Smooth muscle cell (in vitro differentiated cells): ENCODE results near the gene MED12L. TPM values are rescaled to one million over a fixed set of nuclear protein-coding genes. Genes with fewer than 3 reads are reported as not detected.

Experiments used
- DNase-seq: peaks from one replicate; lab custom pipeline; 2025; ENCODE audit not compliant: unreplicated experiment; lab: John Stamatoyannopoulos, UW
- H2AFZ ChIP-seq: fragments of 200-600 bp; sonication (generic); 2 replicates; pipeline ENCODE4 v1.6.0; 2016; ENCODE audit warnings: antibody characterized with exemption, low read depth, mild to moderate bottlenecking
- H3F3A ChIP-seq: fragments of 200-600 bp; sonication (generic); 2 replicates; pipeline ENCODE4 v1.6.0; 2017; ENCODE audit warnings: antibody characterized with exemption, low read depth
- H3K27ac ChIP-seq: fragments of 200-600 bp; sonication (generic); 2 replicates; pipeline ENCODE4 v1.5.1; 2016; ENCODE audit warnings: low read depth, mild to moderate bottlenecking
- H3K27me3 ChIP-seq: fragments of 200-600 bp; sonication (generic); 2 replicates; pipeline ENCODE4 v1.6.1; 2016; ENCODE audit warnings: low read depth, mild to moderate bottlenecking
- H3K36me3 ChIP-seq: fragments of 200-600 bp; sonication (generic); 2 replicates; pipeline ENCODE4 v1.5.1; 2016; ENCODE audit warnings: low read depth
- H3K4me1 ChIP-seq: fragments of 200-600 bp; sonication (generic); 2 replicates; pipeline ENCODE4 v1.5.1; 2016; ENCODE audit warnings: low read depth
- H3K4me2 ChIP-seq: fragments of 200-600 bp; sonication (generic); 2 replicates; pipeline ENCODE4 v1.6.0; 2016; ENCODE audit warnings: mild to moderate bottlenecking
- H3K4me3 ChIP-seq: fragments of 200-600 bp; sonication (generic); 2 replicates; pipeline ENCODE4 v1.5.1; 2016; ENCODE audit warnings: mild to moderate bottlenecking
- H3K79me2 ChIP-seq: fragments of 200-600 bp; sonication (generic); 2 replicates; pipeline ENCODE4 v1.6.0; 2016; ENCODE audit warnings: low read depth, mild to moderate bottlenecking
- H3K9ac ChIP-seq: fragments of 200-600 bp; sonication (generic); 2 replicates; pipeline ENCODE4 v1.6.0; 2016; ENCODE audit warnings: low read depth
- H3K9me3 ChIP-seq: fragments of 200-600 bp; sonication (generic); replicated peaks from 2 replicates; pipeline ENCODE4 v1.5.1; 2016; ENCODE audit warnings: low read depth
- H4K20me1 ChIP-seq: fragments of 200-600 bp; sonication (generic); 2 replicates; pipeline ENCODE4 v1.6.0; 2016; ENCODE audit warnings: low read depth
- CTCF ChIP-seq: fragments of 200-600 bp; sonication (generic); IDR thresholded peaks from 2 replicates; pipeline ENCODE4 v1.5.1; 2017; ENCODE audit warnings: borderline replicate concordance, mild to moderate bottlenecking, antibody characterized with exemption; ENCODE audit not compliant: insufficient read depth, poor library complexity, severe bottlenecking
- WGBS: methylation state at CpG from one replicate; pipeline ENCODE4 v1.1.7; 2016; ENCODE audit warnings: low lambda C conversion rate; 5-methylcytosine and 5-hydroxymethylcytosine counted together
- polyA plus RNA-seq: library from polyadenylated mRNA; unstranded; fragments of >200 nt; fragmentation: Nextera tagmentation; extraction: Ambion mirVana; gene quantifications from 2 replicates; pipeline ENCODE4 v1.2.1, GENCODE V29; 2016
- total RNA-seq: library from RNA; depleted of rRNA; stranded (reverse); fragments of >200 nt; gene quantifications from 2 replicates; pipeline ENCODE4 v1.2.3, GENCODE V29; 2014

Gene MED12L
- total and polyA plus RNA-seq, 2 experiments from 2014 or later: 0.26 to 1.5 TPM

GRCh38 chr3:151147299-151147698 is 61.8 kb downstream of the MED12L start:
- no peak overlapping the region for H3K4me2 ChIP-seq
- no peaks in the 10 kb centered on the region for H3F3A ChIP-seq
- no peaks in the 10 kb centered on the region for H3K4me1 ChIP-seq
- H3K27me3 ChIP-seq: no peaks in the 10 kb centered on the region
- H3K36me3 ChIP-seq: no peaks in the 10 kb centered on the region
- no peak for TF ChIP-seq CTCF
- H3K9ac ChIP-seq: no peak overlapping the region
- 95% methylated on average over 3 of the region's 3 CpGs for WGBS
- H2AFZ ChIP-seq: no peak overlapping the region
- no peak overlapping the region for H3K4me3 ChIP-seq
- no peaks in the 10 kb centered on the region for H3K79me2 ChIP-seq
- H3K9me3 ChIP-seq: no peaks in the 10 kb centered on the region
- H4K20me1 ChIP-seq: no peaks in the 10 kb centered on the region
- no peak overlapping the region for H3K27ac ChIP-seq
- no peak for DNase-seq

GRCh38 chr3:151152455-151153079 is 67.1 kb downstream of the MED12L start:
- H3K27ac ChIP-seq: no peak overlapping the region
- H3K27me3 ChIP-seq: no peaks in the 10 kb centered on the region
- H4K20me1 ChIP-seq: no peaks in the 10 kb centered on the region
- H3K9ac ChIP-seq: no peak overlapping the region
- no peak overlapping the region for H3K4me2 ChIP-seq
- no peak for DNase-seq
- H3K9me3 ChIP-seq: no peaks in the 10 kb centered on the region
- TF ChIP-seq CTCF: no peak
- no peak overlapping the region for H3K4me3 ChIP-seq
- no peaks in the 10 kb centered on the region for H3K79me2 ChIP-seq
- H3F3A ChIP-seq: no peaks in the 10 kb centered on the region
- H3K4me1 ChIP-seq: peaks cover 9% of the 10 kb centered on the region
- H2AFZ ChIP-seq: no peak overlapping the region
- WGBS: 96% methylated on average over 4 of the region's 4 CpGs
- H3K36me3 ChIP-seq: no peaks in the 10 kb centered on the region

- no peak for DNase-seq
- Histone ChIP-seq H3K9me3 (no peaks in the 10 kb centered on the region), H3K27me3 (no peaks in the 10 kb centered on the region), H3K4me3 (no peak overlapping the region), H3K27ac (no peak overlapping the region), H3K4me1 (peaks cover 9% of the 10 kb centered on the region), H3K79me2 (no peaks in the 10 kb centered on the region), H3K9ac (no peak overlapping the region), H3K36me3 (no peaks in the 10 kb centered on the region), H2AFZ (no peak overlapping the region), H3F3A (no peaks in the 10 kb centered on the region), H3K4me2 (no peak overlapping the region), H4K20me1 (no peaks in the 10 kb centered on the region)
- no peak for TF ChIP-seq CTCF
- WGBS: 91% methylated on average over 6 of the region's 6 CpGs
These were observed 69.1 kb downstream of the MED12L start for GRCh38 chr3:151154566-151154965.

DNA sequence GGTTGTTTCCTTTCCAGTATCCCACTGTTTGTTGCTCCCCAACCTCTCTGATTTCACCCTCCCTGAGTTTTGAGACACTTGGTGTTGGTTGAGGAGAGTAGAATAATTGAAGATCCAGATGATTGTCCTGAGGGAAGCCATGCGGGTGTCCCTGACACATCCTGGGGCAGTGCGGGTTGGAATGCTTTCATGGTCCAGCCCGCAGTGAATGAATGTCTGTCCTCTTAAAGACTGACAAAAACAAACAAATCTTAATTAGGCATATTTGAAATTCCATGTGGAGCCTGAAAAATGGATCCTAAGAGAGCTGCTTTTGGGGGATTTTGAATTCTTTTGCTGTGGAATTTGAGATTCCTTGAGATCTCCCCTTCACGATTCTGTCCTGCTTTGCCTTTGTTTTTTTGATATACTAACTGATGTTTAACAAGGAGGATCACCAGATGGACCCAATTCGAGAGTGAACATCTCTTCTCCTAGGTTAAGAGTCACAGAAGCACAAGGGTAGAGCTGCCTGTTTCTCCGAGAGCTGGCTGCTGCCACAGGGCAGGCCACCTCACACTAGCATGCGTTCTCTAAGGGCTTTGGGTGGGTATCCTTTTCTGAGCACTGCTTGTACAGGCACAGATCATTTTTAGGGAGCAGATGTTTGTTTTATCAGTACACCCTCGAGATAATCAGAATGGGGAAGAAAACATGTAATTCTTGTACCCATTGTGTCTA is 70.1 kb downstream of the MED12L start:
- H3F3A ChIP-seq: no peaks in the 10 kb centered on the region
- peaks cover 9% of the 10 kb centered on the region for H3K4me1 ChIP-seq

More for the DNA sequence above, 70.1 kb downstream of the MED12L start:
- H3K4me3 ChIP-seq: no peak overlapping the region
- no peaks in the 10 kb centered on the region for H3K36me3 ChIP-seq
- H2AFZ ChIP-seq: peak overlapping the region; percentile 24
- no peaks in the 10 kb centered on the region for H3K79me2 ChIP-seq
- H3K9ac ChIP-seq: no peak overlapping the region
- no peak for TF ChIP-seq CTCF
- no peaks in the 10 kb centered on the region for H4K20me1 ChIP-seq
- no peak overlapping the region for H3K4me2 ChIP-seq
- H3K27me3 ChIP-seq: no peaks in the 10 kb centered on the region
- no peaks in the 10 kb centered on the region for H3K9me3 ChIP-seq
- DNase-seq: no peak
- 62% methylated on average over 8 of the region's 8 CpGs for WGBS
- H3K27ac ChIP-seq: no peak overlapping the region
